Thyroid gland (tissue), 4 donors: ENCODE results near the gene CCDC88B. TPM values are rescaled to one million over a fixed set of nuclear protein-coding genes. Genes with fewer than 3 reads are reported as not detected.

ENCODE experiments used
- DNase-seq, 2 donors: peaks; one replicate each; pipeline ENCODE4 v3.0.0-alpha.2; 2019
- H3K27ac ChIP-seq, 3 donors: fragments of 200-600 bp; sonication (generic); 1 replicate in 2 of 3; 2 replicates in 1 of 3; pipeline ENCODE4 v1.5.1; 2016 to 2019; ENCODE audit warnings: mild to moderate bottlenecking in 1 of 3, moderate library complexity in 1 of 3
- H3K27me3 ChIP-seq: fragments of 200-600 bp; sonication (generic); one replicate; pipeline ENCODE4 v1.5.1; 2019
- H3K36me3 ChIP-seq, 2 donors: fragments of 200-600 bp; sonication (generic); one replicate each; pipeline ENCODE4 v1.5.1; 2016 to 2019
- H3K4me1 ChIP-seq, 2 donors: fragments of 200-600 bp; sonication (generic); one replicate each; pipeline ENCODE4 v1.5.1; 2017 to 2019
- H3K4me3 ChIP-seq, 3 donors: fragments of 200-600 bp; sonication (generic); replicated peaks in 1 of 3; 1 replicate in 2 of 3; 2 replicates in 1 of 3; pipeline ENCODE4 v1.5.1; 2016; ENCODE audit warnings: mild to moderate bottlenecking in 1 of 3
- H3K9me3 ChIP-seq: fragments of 200-600 bp; sonication (generic); one replicate; pipeline ENCODE4 v1.5.1; 2017
- POLR2A ChIP-seq, 2 donors: fragments of 450-650 bp; IDR thresholded peaks; one replicate each; pipeline ENCODE4 v1.6.1; 2017; ENCODE audit warnings: antibody characterized with exemption in 2 of 2, mild to moderate bottlenecking in 2 of 2, moderate library complexity in 1 of 2
- WGBS, 2 donors: methylation state at CpG; one replicate each; pipeline ENCODE4 v1.1.5; 2017; 5-methylcytosine and 5-hydroxymethylcytosine counted together
- intact Hi-C: fragments of 100-400 bp; cut with DNase I; formaldehyde crosslinking; loops from one replicate; pipeline ENCODE4 v1.15.1; 2023
- total RNA-seq, 4 donors: library from RNA; depleted of rRNA; stranded (reverse); fragments of >200 nt; gene quantifications; one replicate each; pipeline ENCODE4 v1.2.3, GENCODE V29; 2016
- TF ChIP-seq, protein P1 (sequence below), 6 experiments: fragments of 200-600 bp in 3 of 6; fragments of 450-650 bp in 3 of 6; sonication (generic) in 3 of 6; IDR thresholded peaks; one replicate each; pipeline ENCODE4 v1.5.1; 2016 to 2019; ENCODE audit warnings: antibody characterized with exemption in 6 of 6, mild to moderate bottlenecking in 2 of 6, inconsistent platforms in 1 of 6, moderate library complexity in 1 of 6

The CCDC88B gene
- total RNA-seq, 4 donors from 2014 or later = 2.8 to 7.0 (median 3.6) TPM

DNA sequence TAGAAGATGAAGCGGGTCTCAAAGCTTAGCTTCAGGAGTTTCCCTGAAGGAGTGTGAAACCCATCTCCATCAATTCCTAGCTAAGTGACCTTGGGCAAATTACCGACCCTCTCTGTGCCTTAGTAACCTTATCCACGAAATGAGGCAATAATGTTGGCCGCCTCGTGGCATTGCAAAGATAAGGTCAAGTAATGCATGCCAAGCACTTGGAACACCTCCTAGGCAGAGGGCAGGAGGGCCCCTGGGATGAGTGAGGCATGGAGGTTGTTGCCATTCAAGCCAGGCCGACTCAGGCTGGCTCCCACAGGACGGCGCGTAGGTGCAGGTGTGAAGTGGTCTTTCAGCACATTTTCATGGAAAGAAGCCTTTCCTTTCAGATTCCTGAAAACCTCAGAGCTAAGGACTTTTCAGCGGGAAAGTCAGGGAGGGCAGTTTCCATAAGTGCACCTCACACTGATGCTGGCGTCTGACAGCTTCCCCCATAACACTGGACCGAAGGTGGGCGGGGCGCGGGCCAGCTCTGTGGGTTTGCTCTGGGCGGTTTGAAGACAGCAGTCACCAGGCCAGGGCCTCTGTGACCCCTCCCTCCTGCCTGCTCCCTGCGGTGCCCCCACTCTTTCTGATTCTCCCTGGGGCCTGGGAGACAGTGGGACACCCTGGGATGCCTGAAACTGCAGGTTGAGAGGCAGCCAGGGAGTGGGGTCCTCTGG is 44.2 kb downstream of the CCDC88B start:
- Histone ChIP-seq H3K27me3 (no peaks in the 10 kb centered on the region), H3K4me1 (no peaks in the 10 kb centered on the region), H3K27ac (no peak overlapping the region), H3K9me3 (no peaks in the 10 kb centered on the region), H3K36me3 (no peaks in the 10 kb centered on the region), H3K4me3 (no peak overlapping the region)
- TF ChIP-seq POLR2A (IDR thresholded peaks at IDR 0.05) = no peak
- TF ChIP-seq, protein P1, sequence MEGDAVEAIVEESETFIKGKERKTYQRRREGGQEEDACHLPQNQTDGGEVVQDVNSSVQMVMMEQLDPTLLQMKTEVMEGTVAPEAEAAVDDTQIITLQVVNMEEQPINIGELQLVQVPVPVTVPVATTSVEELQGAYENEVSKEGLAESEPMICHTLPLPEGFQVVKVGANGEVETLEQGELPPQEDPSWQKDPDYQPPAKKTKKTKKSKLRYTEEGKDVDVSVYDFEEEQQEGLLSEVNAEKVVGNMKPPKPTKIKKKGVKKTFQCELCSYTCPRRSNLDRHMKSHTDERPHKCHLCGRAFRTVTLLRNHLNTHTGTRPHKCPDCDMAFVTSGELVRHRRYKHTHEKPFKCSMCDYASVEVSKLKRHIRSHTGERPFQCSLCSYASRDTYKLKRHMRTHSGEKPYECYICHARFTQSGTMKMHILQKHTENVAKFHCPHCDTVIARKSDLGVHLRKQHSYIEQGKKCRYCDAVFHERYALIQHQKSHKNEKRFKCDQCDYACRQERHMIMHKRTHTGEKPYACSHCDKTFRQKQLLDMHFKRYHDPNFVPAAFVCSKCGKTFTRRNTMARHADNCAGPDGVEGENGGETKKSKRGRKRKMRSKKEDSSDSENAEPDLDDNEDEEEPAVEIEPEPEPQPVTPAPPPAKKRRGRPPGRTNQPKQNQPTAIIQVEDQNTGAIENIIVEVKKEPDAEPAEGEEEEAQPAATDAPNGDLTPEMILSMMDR (IDR thresholded peaks at IDR 0.05) = no peak
- intact Hi-C loops = no loop called here
- 70 to 74% methylated on average over 16 to 17 of the region's 17 CpGs for WGBS, 2 donors
- no peak for DNase-seq

- Histone ChIP-seq H3K4me3 (no peak overlapping the region), H3K4me1 (no peaks in the 10 kb centered on the region), H3K36me3 (no peaks in the 10 kb centered on the region), H3K9me3 (no peaks in the 10 kb centered on the region), H3K27ac (no peak overlapping the region), H3K27me3 (no peaks in the 10 kb centered on the region)
- 59% methylated on average over 11 to 15 of the region's 15 CpGs for WGBS, 2 donors
- DNase-seq = no peak
- intact Hi-C loops = no loop called here
- TF ChIP-seq, protein P1 (IDR thresholded peaks at IDR 0.05) = no peak
- no peak for TF ChIP-seq POLR2A (IDR thresholded peaks at IDR 0.05)
Observed at GRCh38 chr11:64384981-64385944, 45.3 kb downstream of the CCDC88B start.

DNA sequence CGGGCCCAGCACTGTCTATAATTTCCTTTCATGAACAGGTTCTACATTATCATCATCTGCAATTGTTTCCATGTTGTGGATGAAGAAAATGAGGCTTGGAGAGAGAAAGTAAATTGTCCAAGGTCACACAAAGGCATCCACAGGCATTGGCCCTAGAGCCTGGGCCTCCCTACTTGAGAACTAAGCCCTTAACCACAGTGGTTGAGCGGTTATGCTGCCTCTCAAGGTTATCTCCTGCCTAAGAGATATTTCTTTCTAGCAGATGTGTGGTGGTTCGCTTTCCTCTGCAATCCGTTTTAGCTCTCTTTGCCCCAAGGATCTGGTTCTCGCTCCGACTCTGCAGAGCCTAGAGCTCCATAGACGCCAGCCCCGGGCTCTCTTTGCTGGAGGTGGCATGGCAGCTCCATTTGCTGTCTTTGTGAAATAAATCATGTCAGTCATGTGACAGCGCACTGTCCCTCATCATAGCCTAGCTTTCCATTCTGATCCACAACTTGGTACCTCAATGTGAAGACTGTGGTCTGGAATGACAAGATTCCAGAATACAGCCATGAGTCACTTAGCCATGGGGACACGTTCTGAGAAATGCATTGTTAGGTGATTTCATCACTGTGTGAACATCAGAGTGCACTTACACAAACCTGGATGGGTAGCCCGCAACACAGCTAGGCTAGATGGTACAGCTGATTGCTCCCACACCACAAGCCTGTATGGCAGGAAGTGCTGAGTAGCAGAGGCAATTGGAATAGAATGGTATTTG is 46.1 kb downstream of the CCDC88B start:
- intact Hi-C loops = no loop called here
- H3K9me3 ChIP-seq = no peaks in the 10 kb centered on the region
- 86 to 87% methylated on average over 11 of the region's 11 CpGs for WGBS, 2 donors
- no peak for DNase-seq
- no peaks in the 10 kb centered on the region for H3K4me1 ChIP-seq
- H3K4me3 ChIP-seq = no peak overlapping the region
- TF ChIP-seq POLR2A (IDR thresholded peaks at IDR 0.05) = no peak
- TF ChIP-seq, protein P1 (IDR thresholded peaks at IDR 0.05) = no peak
- H3K27me3 ChIP-seq = no peaks in the 10 kb centered on the region
- no peaks in the 10 kb centered on the region for H3K36me3 ChIP-seq
- no peak overlapping the region for H3K27ac ChIP-seq

DNA sequence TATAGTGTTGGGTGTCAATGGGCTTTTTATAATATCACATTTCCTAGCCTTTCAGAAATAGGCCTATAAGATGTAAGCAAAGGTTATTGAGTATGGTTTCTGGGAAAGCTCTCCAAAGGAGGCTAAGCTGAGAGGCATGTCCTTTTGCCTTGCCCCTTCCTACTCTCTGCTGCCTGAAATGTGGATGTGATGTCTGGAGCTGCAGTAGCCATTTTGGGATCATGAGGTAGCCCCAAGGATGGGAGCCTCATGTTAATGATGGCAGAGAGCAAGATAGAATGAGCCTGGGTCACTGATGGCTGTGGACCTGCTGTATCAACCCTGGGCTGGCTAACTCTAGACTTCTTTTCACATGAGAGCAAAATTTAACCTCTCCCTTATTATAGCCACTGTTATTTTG is 47.9 kb downstream of the CCDC88B start:
- Histone ChIP-seq H3K4me1 (no peaks in the 10 kb centered on the region), H3K27ac (no peak overlapping the region), H3K4me3 (no peak overlapping the region), H3K27me3 (no peaks in the 10 kb centered on the region), H3K36me3 (no peaks in the 10 kb centered on the region), H3K9me3 (no peaks in the 10 kb centered on the region)
- no peak for DNase-seq
- intact Hi-C loops = no loop called here
- no peak for TF ChIP-seq POLR2A (IDR thresholded peaks at IDR 0.05)
- TF ChIP-seq, protein P1 (IDR thresholded peaks at IDR 0.05) = no peak
